Nephron progenitor cell (in vitro differentiated cells): ENCODE data around the gene CENPO.

Experiments
- DNase-seq: peaks from one replicate; pipeline ENCODE4 v3.0.0; 2021
- H3K27ac Mint-ChIP-seq: 2 replicates; pipeline ENCODE4 v1.8.0; 2021; ENCODE audit warnings: mild to moderate bottlenecking, moderate library complexity, mixed read lengths
- H3K27me3 Mint-ChIP-seq: 2 replicates; pipeline ENCODE4 v1.8.0; 2021; ENCODE audit warnings: mild to moderate bottlenecking, low read depth, mixed read lengths; ENCODE audit not compliant: poor library complexity
- H3K36me3 Mint-ChIP-seq: 2 replicates; pipeline ENCODE4 v1.8.0; 2021; ENCODE audit warnings: low read depth, mixed read lengths
- H3K4me1 Mint-ChIP-seq: 2 replicates; pipeline ENCODE4 v1.8.0; 2021; ENCODE audit warnings: mixed read lengths
- H3K4me3 Mint-ChIP-seq: 2 replicates; pipeline ENCODE4 v1.8.0; 2021; ENCODE audit warnings: mild to moderate bottlenecking, moderate library complexity, mixed read lengths
- H3K9me3 Mint-ChIP-seq: 2 replicates; pipeline ENCODE4 v1.8.0; 2021; ENCODE audit warnings: mild to moderate bottlenecking, moderate library complexity, mixed read lengths
- TF ChIP-seq, protein P1 (sequence below): fragments of 200-600 bp; sonication (generic); IDR thresholded peaks from 2 replicates; pipeline ENCODE4 v1.5.0; 2021; ENCODE audit warnings: antibody characterized with exemption

The CENPO gene, protein sequence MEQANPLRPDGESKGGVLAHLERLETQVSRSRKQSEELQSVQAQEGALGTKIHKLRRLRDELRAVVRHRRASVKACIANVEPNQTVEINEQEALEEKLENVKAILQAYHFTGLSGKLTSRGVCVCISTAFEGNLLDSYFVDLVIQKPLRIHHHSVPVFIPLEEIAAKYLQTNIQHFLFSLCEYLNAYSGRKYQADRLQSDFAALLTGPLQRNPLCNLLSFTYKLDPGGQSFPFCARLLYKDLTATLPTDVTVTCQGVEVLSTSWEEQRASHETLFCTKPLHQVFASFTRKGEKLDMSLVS

GRCh38 chr2:24792874-24793760 is at the start of gene CENPO, which contains the start of gene PTRHD1:
Gene CENPO (plus strand): TSS chr2:24793425. CDS start chr2:24793920, 495 bp downstream.
Gene PTRHD1 (minus strand): TSS chr2:24793391. CDS start chr2:24793377, 14 bp downstream.
- peak; percentile 95 for DNase-seq
- TF ChIP-seq, protein P1, sequence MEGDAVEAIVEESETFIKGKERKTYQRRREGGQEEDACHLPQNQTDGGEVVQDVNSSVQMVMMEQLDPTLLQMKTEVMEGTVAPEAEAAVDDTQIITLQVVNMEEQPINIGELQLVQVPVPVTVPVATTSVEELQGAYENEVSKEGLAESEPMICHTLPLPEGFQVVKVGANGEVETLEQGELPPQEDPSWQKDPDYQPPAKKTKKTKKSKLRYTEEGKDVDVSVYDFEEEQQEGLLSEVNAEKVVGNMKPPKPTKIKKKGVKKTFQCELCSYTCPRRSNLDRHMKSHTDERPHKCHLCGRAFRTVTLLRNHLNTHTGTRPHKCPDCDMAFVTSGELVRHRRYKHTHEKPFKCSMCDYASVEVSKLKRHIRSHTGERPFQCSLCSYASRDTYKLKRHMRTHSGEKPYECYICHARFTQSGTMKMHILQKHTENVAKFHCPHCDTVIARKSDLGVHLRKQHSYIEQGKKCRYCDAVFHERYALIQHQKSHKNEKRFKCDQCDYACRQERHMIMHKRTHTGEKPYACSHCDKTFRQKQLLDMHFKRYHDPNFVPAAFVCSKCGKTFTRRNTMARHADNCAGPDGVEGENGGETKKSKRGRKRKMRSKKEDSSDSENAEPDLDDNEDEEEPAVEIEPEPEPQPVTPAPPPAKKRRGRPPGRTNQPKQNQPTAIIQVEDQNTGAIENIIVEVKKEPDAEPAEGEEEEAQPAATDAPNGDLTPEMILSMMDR: peak; percentile 69
- Mint-ChIP-seq H3K4me3 (peak within 1 kb of the TSS; percentile 98), H3K4me1 (peaks cover 53% of the 10 kb centered on the region), H3K27me3 (peaks cover 3% of the 10 kb centered on the region), H3K9me3 (peaks cover 17% of the 10 kb centered on the region), H3K36me3 (peaks cover 53% of the 10 kb centered on the region), H3K27ac (peak within 1 kb of the TSS; percentile 100)

- no peak for DNase-seq
- no peaks in the 10 kb centered on the region for H3K27me3 Mint-ChIP-seq
- no peak overlapping the region for H3K27ac Mint-ChIP-seq
- H3K4me1 Mint-ChIP-seq: peaks cover under 1% of the 10 kb centered on the region
- H3K9me3 Mint-ChIP-seq: no peaks in the 10 kb centered on the region
- TF ChIP-seq, protein P1: no peak
- peaks cover 22% of the 10 kb centered on the region for H3K36me3 Mint-ChIP-seq
- no peak overlapping the region for H3K4me3 Mint-ChIP-seq
Measured at GRCh38 chr2:24743924-24744323, 49.3 kb upstream of the CENPO start.

- no peaks in the 10 kb centered on the region for H3K9me3 Mint-ChIP-seq
- H3K27ac Mint-ChIP-seq: no peak overlapping the region
- peaks cover 22% of the 10 kb centered on the region for H3K36me3 Mint-ChIP-seq
Measured at GRCh38 chr2:24744356-24744755, 48.9 kb upstream of the CENPO start.

DNA sequence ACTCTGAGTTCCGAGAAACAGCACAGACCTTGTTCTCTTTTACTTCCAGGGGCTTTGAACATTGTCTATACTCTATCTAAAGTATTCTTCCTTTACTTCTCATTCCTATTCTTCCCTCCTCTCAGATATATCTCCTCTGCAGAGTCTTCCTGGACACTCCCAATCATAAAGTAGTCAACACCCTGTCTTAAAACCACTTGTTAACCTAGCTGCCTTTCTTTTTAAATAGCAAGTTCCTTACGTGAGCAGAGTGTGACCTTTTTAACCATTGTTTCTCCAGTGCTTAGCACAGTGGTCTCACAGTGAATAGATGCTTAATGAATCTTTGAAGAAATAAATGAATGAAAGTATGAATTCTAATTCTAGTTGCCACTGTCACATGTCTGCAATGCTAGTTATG is 47.4 kb upstream of the CENPO start:
- Mint-ChIP-seq H3K27me3 (no peaks in the 10 kb centered on the region), H3K27ac (no peak overlapping the region), H3K36me3 (peaks cover 28% of the 10 kb centered on the region), H3K4me1 (peaks cover 5% of the 10 kb centered on the region), H3K4me3 (no peak overlapping the region), H3K9me3 (no peaks in the 10 kb centered on the region)
- TF ChIP-seq, protein P1: no peak
- DNase-seq: no peak

More at GRCh38 chr2:24744356-24744755, 48.9 kb upstream of the CENPO start:
- no peaks in the 10 kb centered on the region for H3K27me3 Mint-ChIP-seq
- no peak overlapping the region for H3K4me3 Mint-ChIP-seq
- no peak for DNase-seq
- H3K4me1 Mint-ChIP-seq: peaks cover 5% of the 10 kb centered on the region
- TF ChIP-seq, protein P1: no peak

DNA sequence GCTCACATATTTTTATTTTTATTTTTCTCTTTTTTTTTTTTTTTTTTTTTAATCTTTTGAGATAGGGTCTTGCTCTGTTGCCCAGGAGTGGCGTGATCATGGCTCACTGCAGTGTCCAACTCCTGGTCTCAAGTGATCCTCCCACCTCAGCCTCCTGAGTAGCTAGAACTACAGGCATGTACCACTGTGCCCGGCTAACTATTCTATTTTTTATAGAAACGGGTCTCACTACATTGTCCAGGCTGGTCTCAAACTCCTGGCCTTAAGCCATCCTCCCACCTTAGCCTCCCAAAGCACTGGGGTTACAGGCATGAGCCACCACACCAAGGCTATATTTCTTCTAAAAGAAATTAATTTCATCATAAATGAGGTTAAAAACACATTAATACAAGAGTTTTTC is 45.9 kb upstream of the CENPO start:
- H3K27me3 Mint-ChIP-seq: no peaks in the 10 kb centered on the region
- H3K4me3 Mint-ChIP-seq: no peak overlapping the region
- TF ChIP-seq, protein P1: no peak
- peaks cover 19% of the 10 kb centered on the region for H3K36me3 Mint-ChIP-seq
- no peaks in the 10 kb centered on the region for H3K9me3 Mint-ChIP-seq
- peaks cover 5% of the 10 kb centered on the region for H3K4me1 Mint-ChIP-seq
- H3K27ac Mint-ChIP-seq: no peak overlapping the region
- no peak for DNase-seq
